ENCODE results near the gene KRTAP5-8. TPM values are rescaled to one million over a fixed set of nuclear protein-coding genes. Genes with fewer than 3 reads are reported as not detected.
"Not testable (repeated sequence)": the region's sequence is repeated elsewhere in the genome, so short reads cannot be mapped to it uniquely, and the experiment has no call there.

KRTAP5-8 gene
- total RNA-seq, 5 donors from 2014 or later (not counting 1 experiment from before 2014, with no cell fraction given): not detected

- Mint-ChIP-seq H3K27me3 (peaks cover 3 to 9% of the 10 kb centered on the region in 2 donors), H3K36me3 (no peaks in the 10 kb centered on the region), H3K4me1 (no peaks in the 10 kb centered on the region), H3K9me3 (peaks cover 0 to 12% (median 0%) of the 10 kb centered on the region in 3 donors), H3K27ac (no peak overlapping the region), H3K4me3 (no peak overlapping the region)
- ChIA-PET POLR2A (no interaction called here), CTCF (no interaction called here)
- no CpG with 5 or more reads among the region's 2 CpGs for WGBS (ENCODE audit: insufficient coverage)
- H3K27ac ChIP-seq (ENCODE audit: low read length): no peak overlapping the region
- no peaks in the 10 kb centered on the region for H3K4me1 ChIP-seq (ENCODE audit: control insufficient read depth in 1 of 2, extremely low read depth in 1 of 2, insufficient read depth in 2 of 2, low read length in 2 of 2)
- H3K9me3 ChIP-seq: no peaks in the 10 kb centered on the region
- peaks cover 0 to 16% of the 10 kb centered on the region in 2 experiments for H3K27me3 ChIP-seq (replicated peaks in 1 of 2; ENCODE audit: control insufficient read depth in 2 of 2, extremely low read depth in 1 of 2, insufficient read depth in 2 of 2, low read length in 1 of 2)
- no peaks in the 10 kb centered on the region for H3K36me3 ChIP-seq (ENCODE audit: control insufficient read depth in 2 of 2, extremely low read depth in 1 of 2, insufficient read depth in 1 of 2, low read length in 1 of 2)
- ATAC-seq (replicated peaks in 1 of 4) (no peak), DNase-seq (no peak)
- no peak overlapping the region for H3K4me3 ChIP-seq (ENCODE audit: control insufficient read depth in 1 of 2, extremely low read depth in 1 of 2, low read length in 1 of 2)
Measured at GRCh38 chr11:71525938-71526495, 11.8 kb upstream of the KRTAP5-8 start.

GRCh38 chr11:71526796-71527575, 10.8 kb upstream of the KRTAP5-8 start, which contains the start of gene KRTAP5-7:
KRTAP5-7 (plus strand) TSS chr11:71527267; CDS start chr11:71527301, 34 bp downstream.
- WGBS (ENCODE audit: insufficient coverage): 47% methylated on average over 3 of the region's 10 CpGs
- H3K27ac ChIP-seq (ENCODE audit: low read length); H3K4me1 Mint-ChIP-seq; H3K4me1 ChIP-seq (ENCODE audit: control insufficient read depth in 1 of 2, extremely low read depth in 1 of 2, insufficient read depth in 2 of 2, low read length in 2 of 2); H3K9me3 Mint-ChIP-seq; POLR2A ChIA-PET; H3K27ac Mint-ChIP-seq; ATAC-seq (replicated peaks in 1 of 4); H3K36me3 Mint-ChIP-seq; H3K27me3 Mint-ChIP-seq; H3K36me3 ChIP-seq (ENCODE audit: control insufficient read depth in 2 of 2, extremely low read depth in 1 of 2, insufficient read depth in 1 of 2, low read length in 1 of 2); CTCF ChIA-PET; DNase-seq; H3K4me3 Mint-ChIP-seq; H3K4me3 ChIP-seq (ENCODE audit: control insufficient read depth in 1 of 2, extremely low read depth in 1 of 2, low read length in 1 of 2); H3K9me3 ChIP-seq: not testable (repeated sequence)
- peaks cover 0 to 16% of the 10 kb centered on the region in 2 experiments for H3K27me3 ChIP-seq (replicated peaks in 1 of 2; ENCODE audit: control insufficient read depth in 2 of 2, extremely low read depth in 1 of 2, insufficient read depth in 2 of 2, low read length in 1 of 2)

DNA sequence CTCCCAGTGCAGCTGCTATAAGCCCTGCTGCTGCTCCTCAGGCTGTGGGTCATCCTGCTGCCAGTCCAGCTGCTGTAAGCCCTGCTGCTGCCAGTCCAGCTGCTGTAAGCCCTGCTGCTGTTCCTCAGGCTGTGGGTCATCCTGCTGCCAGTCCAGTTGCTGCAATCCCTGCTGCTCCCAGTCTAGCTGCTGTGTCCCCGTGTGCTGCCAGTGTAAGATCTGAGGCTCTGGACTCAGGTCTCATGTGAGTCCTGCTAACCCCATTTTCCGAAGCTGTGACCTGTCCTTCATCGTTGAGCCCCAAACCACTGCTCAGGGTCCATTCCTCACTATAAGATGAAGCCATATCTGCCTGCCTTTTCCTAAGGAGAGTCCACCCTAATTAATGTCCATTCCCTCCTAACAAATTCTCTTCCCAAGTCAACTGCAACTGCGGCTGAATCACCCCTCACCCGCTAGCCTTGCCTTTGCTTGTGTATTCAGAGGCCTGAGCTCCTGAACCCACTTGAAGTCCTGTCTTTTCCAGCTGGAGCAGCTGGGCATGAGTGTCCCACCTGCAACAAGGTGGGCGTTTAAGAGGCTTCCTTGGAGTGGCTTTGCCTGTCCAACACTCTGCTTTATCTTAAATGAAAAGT, 10.1 kb upstream of the KRTAP5-8 start:
- no peak overlapping the region for H3K27ac ChIP-seq (ENCODE audit: low read length)
- no peaks in the 10 kb centered on the region for H3K36me3 ChIP-seq (ENCODE audit: control insufficient read depth in 2 of 2, extremely low read depth in 1 of 2, insufficient read depth in 1 of 2, low read length in 1 of 2)
- POLR2A ChIA-PET: no interaction called here
- Mint-ChIP-seq H3K36me3 (no peaks in the 10 kb centered on the region), H3K4me1 (no peaks in the 10 kb centered on the region), H3K9me3 (peaks cover 0 to 6% (median 0%) of the 10 kb centered on the region in 3 donors), H3K4me3 (no peak overlapping the region), H3K27me3 (peaks cover 6 to 9% of the 10 kb centered on the region in 2 donors), H3K27ac (no peak overlapping the region)
- peaks cover 0 to 16% of the 10 kb centered on the region in 2 experiments for H3K27me3 ChIP-seq (replicated peaks in 1 of 2; ENCODE audit: control insufficient read depth in 2 of 2, extremely low read depth in 1 of 2, insufficient read depth in 2 of 2, low read length in 1 of 2)
- H3K9me3 ChIP-seq: no peaks in the 10 kb centered on the region
- no peak overlapping the region for H3K4me3 ChIP-seq (ENCODE audit: control insufficient read depth in 1 of 2, extremely low read depth in 1 of 2, low read length in 1 of 2)
- no peak for ATAC-seq (replicated peaks in 1 of 4)
- H3K4me1 ChIP-seq (ENCODE audit: control insufficient read depth in 1 of 2, extremely low read depth in 1 of 2, insufficient read depth in 2 of 2, low read length in 2 of 2): no peaks in the 10 kb centered on the region
- WGBS (ENCODE audit: insufficient coverage): 92% methylated on average over 5 of the region's 6 CpGs
- CTCF ChIA-PET: no interaction called here
- DNase-seq: no peak

GRCh38 chr11:71530602-71531001, 7.2 kb upstream of the KRTAP5-8 start:
- peaks cover 0 to 14% of the 10 kb centered on the region in 2 experiments for H3K27me3 ChIP-seq (replicated peaks in 1 of 2; ENCODE audit: control insufficient read depth in 2 of 2, extremely low read depth in 1 of 2, insufficient read depth in 2 of 2, low read length in 1 of 2)
- DNase-seq: no peak
- ATAC-seq (replicated peaks in 1 of 4): no peak
- no peaks in the 10 kb centered on the region for H3K4me1 ChIP-seq (ENCODE audit: control insufficient read depth in 1 of 2, extremely low read depth in 1 of 2, insufficient read depth in 2 of 2, low read length in 2 of 2)
- ChIA-PET CTCF (no interaction called here), POLR2A (no interaction called here)
- no peaks in the 10 kb centered on the region for H3K9me3 ChIP-seq
- no peaks in the 10 kb centered on the region for H3K36me3 ChIP-seq (ENCODE audit: control insufficient read depth in 2 of 2, extremely low read depth in 1 of 2, insufficient read depth in 1 of 2, low read length in 1 of 2)
- no peak overlapping the region for H3K27ac ChIP-seq (ENCODE audit: low read length)
- H3K27ac Mint-ChIP-seq: no peak overlapping the region
- no peak overlapping the region for H3K4me3 ChIP-seq (ENCODE audit: control insufficient read depth in 1 of 2, extremely low read depth in 1 of 2, low read length in 1 of 2)
- WGBS (ENCODE audit: insufficient coverage): 80% methylated on average over 5 of the region's 11 CpGs
- H3K4me1 Mint-ChIP-seq: no peaks in the 10 kb centered on the region
- H3K27me3 Mint-ChIP-seq: peaks cover 3 to 9% of the 10 kb centered on the region in 2 donors
- H3K36me3 Mint-ChIP-seq: no peaks in the 10 kb centered on the region
- no peaks in the 10 kb centered on the region for H3K9me3 Mint-ChIP-seq
- no peak overlapping the region for H3K4me3 Mint-ChIP-seq

- Mint-ChIP-seq H3K9me3 (no peaks in the 10 kb centered on the region), H3K27ac (no peak overlapping the region), H3K4me1 (no peaks in the 10 kb centered on the region), H3K27me3 (peaks cover 8 to 10% of the 10 kb centered on the region in 2 donors), H3K4me3 (no peak overlapping the region), H3K36me3 (no peaks in the 10 kb centered on the region)
- DNase-seq: no peak
- POLR2A ChIA-PET: no interaction called here
- WGBS (ENCODE audit: insufficient coverage): 74% methylated on average over 8 of the region's 10 CpGs
- Histone ChIP-seq H3K36me3 (ENCODE audit: control insufficient read depth in 2 of 2, extremely low read depth in 1 of 2, insufficient read depth in 1 of 2, low read length in 1 of 2) (no peaks in the 10 kb centered on the region), H3K27ac (ENCODE audit: low read length) (no peak overlapping the region), H3K4me3 (ENCODE audit: control insufficient read depth in 1 of 2, extremely low read depth in 1 of 2, low read length in 1 of 2) (no peak overlapping the region), H3K9me3 (no peaks in the 10 kb centered on the region), H3K4me1 (ENCODE audit: control insufficient read depth in 1 of 2, extremely low read depth in 1 of 2, insufficient read depth in 2 of 2, low read length in 2 of 2) (no peaks in the 10 kb centered on the region), H3K27me3 (replicated peaks in 1 of 2; ENCODE audit: control insufficient read depth in 2 of 2, extremely low read depth in 1 of 2, insufficient read depth in 2 of 2, low read length in 1 of 2) (peaks cover 0 to 7% of the 10 kb centered on the region in 2 experiments)
- CTCF ChIA-PET: no interaction called here
- ATAC-seq (replicated peaks in 1 of 4): no peak
Measured at GRCh38 chr11:71532036-71532610, 5.7 kb upstream of the KRTAP5-8 start.

- H3K36me3 Mint-ChIP-seq; H3K9me3 ChIP-seq; H3K9me3 Mint-ChIP-seq; H3K36me3 ChIP-seq (ENCODE audit: control insufficient read depth in 2 of 2, extremely low read depth in 1 of 2, insufficient read depth in 1 of 2, low read length in 1 of 2); CTCF ChIA-PET; H3K4me3 Mint-ChIP-seq; H3K4me3 ChIP-seq (ENCODE audit: control insufficient read depth in 1 of 2, extremely low read depth in 1 of 2, low read length in 1 of 2); DNase-seq; H3K4me1 Mint-ChIP-seq; ATAC-seq (replicated peaks in 1 of 4); H3K27ac Mint-ChIP-seq; H3K4me1 ChIP-seq (ENCODE audit: control insufficient read depth in 1 of 2, extremely low read depth in 1 of 2, insufficient read depth in 2 of 2, low read length in 2 of 2); POLR2A ChIA-PET; H3K27ac ChIP-seq (ENCODE audit: low read length): not testable (repeated sequence)
- H3K27me3 ChIP-seq (replicated peaks in 1 of 2; ENCODE audit: control insufficient read depth in 2 of 2, extremely low read depth in 1 of 2, insufficient read depth in 2 of 2, low read length in 1 of 2): peaks cover 0 to 17% of the 10 kb centered on the region in 2 experiments
- peaks cover 10 to 14% of the 10 kb centered on the region in 2 donors for H3K27me3 Mint-ChIP-seq
- 81% methylated on average over 3 of the region's 17 CpGs for WGBS (ENCODE audit: insufficient coverage)
Measured at GRCh38 chr11:71534711-71535608, 2.9 kb upstream of the KRTAP5-8 start.

Data from T-cell (primary cell).